A549 (cell line): ENCODE measurements around the gene RSL24D1. TPM values are rescaled to one million over a fixed set of nuclear protein-coding genes. Genes with fewer than 3 reads are reported as not detected.

Source experiments
- ATAC-seq, 2 experiments: fragments of 200-7000 bp in 1 of 2; fragments of >200 bp in 1 of 2; cut with Nextera tagmentation in 1 of 2; cut with Tn5 transposase in 1 of 2; 3 replicates each; pipeline versions ENCODE4 v1.8.0 to v1.9.1; 2018 to 2020; ENCODE audit warnings: mild to moderate bottlenecking in 1 of 2, moderate library complexity in 1 of 2
- CTCF ChIA-PET: fragments of 300-600 bp; sonication (Branson Sonifier 250); formaldehyde crosslinking; extraction: SDS; loops from one replicate; lab custom pipeline; 2021; ENCODE audit warnings: antibody characterized with exemption, inconsistent platforms; lab: Yijun Ruan, JAX
- POLR2A ChIA-PET: fragments of 350-600 bp; formaldehyde crosslinking; extraction: SDS; loops from one replicate; lab custom pipeline; 2021; ENCODE audit warnings: antibody characterized with exemption, inconsistent platforms; lab: Yijun Ruan, JAX
- DNase-seq, 2 experiments: peaks; one replicate each; pipeline versions ENCODE4 v3.0.0 to v3.0.0-alpha.2; 2011 to 2016; ENCODE audit warnings: low read depth in 1 of 2, low spot score in 1 of 2
- FAIRE-seq: peaks from 2 replicates; lab custom pipeline; 2011; peaks lifted over from hg19 to GRCh38; lab: Jason Lieb, UNC
- H3K27ac ChIP-seq, 2 experiments: fragments of >200 bp; sonication (Bioruptor Twin); formaldehyde crosslinking; 3 replicates each; pipeline ENCODE4 v1.5.1; 2016 to 2017
- H3K4me1 ChIP-seq: fragments of >200 bp; sonication (Bioruptor Twin); formaldehyde crosslinking; 3 replicates; pipeline ENCODE4 v1.6.1; 2016
- H3K4me2 ChIP-seq: fragments of >200 bp; sonication (Bioruptor Twin); formaldehyde crosslinking; 3 replicates; pipeline ENCODE4 v1.6.1; 2016
- H3K4me3 ChIP-seq: fragments of >200 bp; sonication (Bioruptor Twin); formaldehyde crosslinking; 3 replicates; pipeline ENCODE4 v1.5.1; 2016
- H3K9me3 ChIP-seq: fragments of >200 bp; sonication (Bioruptor Twin); formaldehyde crosslinking; 3 replicates; pipeline ENCODE4 v1.6.1; 2016
- BHLHE40 ChIP-seq: IDR thresholded peaks from 2 replicates; pipeline ENCODE4 v1.6.1; 2012; ENCODE audit warnings: low read depth, low read length, inconsistent platforms
- CBX2 ChIP-seq: fragments of 200-600 bp; sonication (generic); IDR thresholded peaks from 2 replicates; pipeline ENCODE4 v1.6.1; 2016; ENCODE audit warnings: low read depth, mild to moderate bottlenecking, borderline replicate concordance
- CEBPB ChIP-seq, 2 experiments: fragments of >200 bp in 1 of 2; sonication (Bioruptor Twin) in 1 of 2; formaldehyde crosslinking in 1 of 2; IDR thresholded peaks; 2 replicates each; pipeline ENCODE4 v1.6.1; 2012 to 2016
- CHD2 ChIP-seq: fragments of 150-350 bp; IDR thresholded peaks from 2 replicates; pipeline ENCODE4 v1.6.1; 2014; ENCODE audit warnings: low read length; ENCODE audit not compliant: partially characterized antibody
- ELK1 ChIP-seq: fragments of 150-350 bp; IDR thresholded peaks from 2 replicates; pipeline ENCODE4 v1.6.1; 2014; ENCODE audit warnings: low read depth, mild to moderate bottlenecking, low read length
- FOXS1 ChIP-seq: fragments of 250-450 bp; sonication (Bioruptor Pico); IDR thresholded peaks from 2 replicates; pipeline ENCODE4 v1.5.0; 2020; ENCODE audit warnings: mild to moderate bottlenecking, moderate library complexity
- GATA3 ChIP-seq: IDR thresholded peaks from 2 replicates; pipeline ENCODE4 v1.6.1; 2012; ENCODE audit warnings: borderline replicate concordance
- HEYL ChIP-seq: fragments of 250-450 bp; sonication (Bioruptor Pico); IDR thresholded peaks from 2 replicates; pipeline ENCODE4 v1.8.0; 2021; ENCODE audit warnings: mild to moderate bottlenecking, moderate library complexity
- HMGXB4 ChIP-seq: fragments of 250-450 bp; sonication (Bioruptor Pico); IDR thresholded peaks from 2 replicates; pipeline ENCODE4 v1.5.0; 2021; ENCODE audit warnings: mild to moderate bottlenecking, moderate library complexity, borderline replicate concordance
- HOXA7 ChIP-seq: fragments of 250-450 bp; sonication (Bioruptor Pico); IDR thresholded peaks from 2 replicates; pipeline ENCODE4 v1.5.0; 2020; ENCODE audit warnings: mild to moderate bottlenecking, moderate library complexity
- JUNB ChIP-seq: fragments of >200 bp; sonication (Bioruptor Twin); formaldehyde crosslinking; IDR thresholded peaks from 2 replicates; pipeline ENCODE4 v1.6.1; 2016
- KDM5A ChIP-seq: fragments of 200-600 bp; sonication (generic); IDR thresholded peaks from 2 replicates; pipeline ENCODE4 v1.6.1; 2016; ENCODE audit warnings: antibody characterized with exemption, mild to moderate bottlenecking
- MAFK ChIP-seq: fragments of 450-650 bp; IDR thresholded peaks from 2 replicates; pipeline ENCODE4 v1.6.1; 2014; ENCODE audit not compliant: partially characterized antibody
- MYC ChIP-seq: IDR thresholded peaks from 2 replicates; pipeline ENCODE4 v1.6.1; 2012; ENCODE audit warnings: mild to moderate bottlenecking, inconsistent platforms, low read length, improper control_type of control experiment, borderline replicate concordance
- NFE2L2 ChIP-seq: fragments of 150-350 bp; conservative IDR thresholded peaks from 2 replicates; pipeline ENCODE4 v1.6.1; 2014; ENCODE audit warnings: low read length
- NR3C1 ChIP-seq: fragments of >200 bp; sonication (Bioruptor Twin); formaldehyde crosslinking; IDR thresholded peaks from 3 replicates; pipeline ENCODE4 v1.6.1; 2017
- POLR2AphosphoS2 ChIP-seq: conservative IDR thresholded peaks from 2 replicates; pipeline ENCODE4 v1.6.1; 2012; ENCODE audit warnings: low read length, improper control_type of control experiment, inconsistent platforms
- RFX5 ChIP-seq: fragments of 450-650 bp; IDR thresholded peaks from 2 replicates; pipeline ENCODE4 v1.7.1; 2014; ENCODE audit warnings: antibody characterized with exemption, mild to moderate bottlenecking, moderate library complexity
- SREBF2 ChIP-seq: fragments of 450-650 bp; IDR thresholded peaks from 2 replicates; pipeline ENCODE4 v1.6.1; 2014; ENCODE audit warnings: mild to moderate bottlenecking, moderate library complexity
- TP53 ChIP-seq: fragments of 250-450 bp; sonication (Bioruptor Pico); IDR thresholded peaks from 2 replicates; pipeline ENCODE4 v1.5.0; 2021; ENCODE audit warnings: mild to moderate bottlenecking, moderate library complexity
- USF2 ChIP-seq: fragments of 450-650 bp; IDR thresholded peaks from 2 replicates; pipeline ENCODE4 v1.6.1; 2014; ENCODE audit warnings: antibody characterized with exemption
- ZSCAN20 ChIP-seq: fragments of 250-450 bp; sonication (Bioruptor Pico); IDR thresholded peaks from 2 replicates; pipeline ENCODE4 v1.8.0; 2022; ENCODE audit warnings: mild to moderate bottlenecking, moderate library complexity
- WGBS: methylation state at CpG from one replicate; pipeline ENCODE4 v1.1.6; 2017; ENCODE audit errors: missing lambda C conversion rate; 5-methylcytosine and 5-hydroxymethylcytosine counted together
- polyA plus RNA-seq, 4 experiments: library from polyadenylated mRNA; depleted of rRNA in 3 of 4; stranded (reverse); fragments of >200 nt; fragmentation: RNase III in 1 of 4; extraction: RNeasy Plus Mini Kit Qiagen cat#74134 plus additional on column Dnase treatment in 1 of 4; gene quantifications; 2 replicates in 3 of 4; 3 replicates in 1 of 4; pipeline ENCODE4 v1.2.3, GENCODE V29; 2011 to 2017
- TF ChIP-seq, protein P1 (sequence below): IDR thresholded peaks from 2 replicates; pipeline ENCODE4 v1.6.1; 2012
- TF ChIP-seq, protein P2 (sequence below): IDR thresholded peaks from 2 replicates; pipeline ENCODE4 v1.6.1; 2012; ENCODE audit warnings: low read depth, borderline replicate concordance

RSL24D1 gene
- polyA plus RNA-seq, 2 of the 4 experiments (the other 2 are of a cell fraction) = 104 to 257 TPM

- TF ChIP-seq HMGXB4 (CRISPR knock-in tag) = no peak
Observed at GRCh38 chr15:55230953-55231352, 34.2 kb upstream of the RSL24D1 start (continued).

DNA sequence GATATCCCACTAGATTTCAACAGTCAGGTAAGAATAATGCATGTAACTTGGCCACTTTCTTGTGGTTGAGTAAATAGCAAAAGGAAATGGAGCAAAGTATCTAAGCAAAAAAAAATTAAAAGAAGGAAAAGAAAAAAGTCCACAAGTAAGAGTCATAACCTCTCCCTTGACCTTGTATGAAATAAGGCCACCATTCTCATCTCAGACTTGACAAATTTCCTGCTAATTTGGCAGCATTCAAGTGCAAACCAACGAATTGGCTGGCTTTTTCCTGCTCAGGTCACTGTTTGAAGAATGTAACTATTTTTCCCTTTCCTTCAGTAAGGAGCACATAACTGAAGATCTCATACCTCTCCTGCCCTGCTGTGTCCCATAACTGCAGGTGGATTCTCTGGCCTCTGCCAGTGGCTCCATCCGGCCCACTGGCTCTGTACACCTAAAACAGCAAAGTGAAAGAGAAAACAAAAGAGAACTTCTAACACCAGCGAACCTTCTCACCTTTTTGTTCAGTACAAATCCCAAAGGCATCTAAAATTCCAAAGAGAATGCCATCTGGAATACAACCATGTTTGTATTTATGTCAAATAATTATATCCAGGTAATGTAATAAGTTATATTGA, 33.4 kb upstream of the RSL24D1 start:
- FAIRE-seq = no peak
- H3K4me2 ChIP-seq = no peak overlapping the region
- no peak for DNase-seq
- ATAC-seq = no peak
- POLR2A ChIA-PET = no interaction called here
- no peaks in the 10 kb centered on the region for H3K4me1 ChIP-seq
- no peak overlapping the region for H3K4me3 ChIP-seq
- H3K27ac ChIP-seq = no peak overlapping the region
- TF ChIP-seq HEYL (CRISPR knock-in tag) = no peak
- no peak for TF ChIP-seq HMGXB4 (CRISPR knock-in tag)
- TF ChIP-seq BHLHE40 = no peak
- no peak for TF ChIP-seq ZSCAN20 (CRISPR knock-in tag)
- no peak for TF ChIP-seq GATA3
- no peak for TF ChIP-seq KDM5A
- TF ChIP-seq JUNB = no peak
- no peak for TF ChIP-seq MAFK
- no peak for TF ChIP-seq NR3C1
- TF ChIP-seq, protein P1, sequence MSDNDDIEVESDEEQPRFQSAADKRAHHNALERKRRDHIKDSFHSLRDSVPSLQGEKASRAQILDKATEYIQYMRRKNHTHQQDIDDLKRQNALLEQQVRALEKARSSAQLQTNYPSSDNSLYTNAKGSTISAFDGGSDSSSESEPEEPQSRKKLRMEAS = no peak
- WGBS = 58% methylated on average over 3 of the region's 3 CpGs
- no peaks in the 10 kb centered on the region for H3K9me3 ChIP-seq
- CTCF ChIA-PET = interaction anchor here (0.5 to 1.3 kb wide), 2 partner anchors 12 to 78 kb away, joined by 3 to 4 read pairs; no protein-coding TSS in a partner anchor

DNA sequence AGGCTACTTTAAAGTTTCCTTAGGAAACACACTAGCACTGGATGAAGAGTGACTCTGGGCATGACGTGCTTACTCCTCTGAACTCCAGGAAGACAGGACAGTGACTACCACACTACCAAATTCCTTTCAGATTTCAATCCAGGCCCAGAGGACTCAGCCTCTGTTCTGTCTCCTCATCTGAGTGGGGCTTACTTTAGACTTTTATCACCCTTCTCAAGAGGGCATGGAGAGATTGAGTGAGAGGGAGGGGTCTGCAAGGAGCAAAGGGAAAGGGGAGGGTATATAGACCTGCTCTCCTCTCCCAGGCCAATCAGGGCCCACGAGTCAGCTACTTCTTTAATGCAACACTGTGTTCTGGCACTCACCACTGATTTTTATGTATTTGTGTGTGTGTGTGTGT, 29.4 kb upstream of the RSL24D1 start:
- CTCF ChIA-PET = interaction anchor here (0.7 kb wide), 1 partner anchor 8 kb away, joined by 3 read pairs; no protein-coding TSS in a partner anchor
- no peak for ATAC-seq

More for the DNA sequence above, 29.4 kb upstream of the RSL24D1 start:
- H3K4me2 ChIP-seq = no peak overlapping the region
- H3K27ac ChIP-seq = no peak overlapping the region
- TF ChIP-seq CEBPB (IDR thresholded peaks at IDR 0.05) = no peak
- no peak for TF ChIP-seq CHD2
- no peak for TF ChIP-seq ZSCAN20 (CRISPR knock-in tag)
- no peak for TF ChIP-seq SREBF2
- no peak for TF ChIP-seq FOXS1
- TF ChIP-seq TP53 (CRISPR knock-in tag) = no peak
- TF ChIP-seq CBX2 = no peak
- no peak for TF ChIP-seq MYC
- TF ChIP-seq POLR2AphosphoS2 = no peak
- TF ChIP-seq, protein P2, sequence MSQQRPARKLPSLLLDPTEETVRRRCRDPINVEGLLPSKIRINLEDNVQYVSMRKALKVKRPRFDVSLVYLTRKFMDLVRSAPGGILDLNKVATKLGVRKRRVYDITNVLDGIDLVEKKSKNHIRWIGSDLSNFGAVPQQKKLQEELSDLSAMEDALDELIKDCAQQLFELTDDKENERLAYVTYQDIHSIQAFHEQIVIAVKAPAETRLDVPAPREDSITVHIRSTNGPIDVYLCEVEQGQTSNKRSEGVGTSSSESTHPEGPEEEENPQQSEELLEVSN = no peak
- no peak for TF ChIP-seq HMGXB4 (CRISPR knock-in tag)
- TF ChIP-seq NFE2L2 = no peak
- TF ChIP-seq HOXA7 = no peak
- no peak for TF ChIP-seq RFX5
- TF ChIP-seq USF2 = no peak
- TF ChIP-seq ELK1 = no peak
- TF ChIP-seq, all 56 proteins: peak for 0
- FAIRE-seq = no peak
- 77% methylated on average over 2 of the region's 2 CpGs for WGBS
- Histone ChIP-seq H3K4me3 (no peak overlapping the region), H3K4me1 (peaks cover 8% of the 10 kb centered on the region), H3K9me3 (no peaks in the 10 kb centered on the region)
- POLR2A ChIA-PET = no interaction called here
- no peak for DNase-seq
